Mesendoderm (in vitro differentiated cells): ENCODE data around the gene ARHGAP15.

ENCODE experiments used
- DNase-seq: peaks from one replicate; pipeline ENCODE4 v3.0.0; 2013
- H2AK5ac ChIP-seq: 2 replicates; pipeline ENCODE4 v1.6.1; 2013; ENCODE audit warnings: low read length, inconsistent platforms
- H2BK120ac ChIP-seq: 2 replicates; pipeline ENCODE4 v1.6.1; 2013; ENCODE audit warnings: low read depth, mild to moderate bottlenecking, low read length, moderate library complexity, mixed read lengths
- H2BK15ac ChIP-seq: replicated peaks from 2 replicates; pipeline ENCODE4 v1.6.1; 2013; ENCODE audit warnings: low read depth, mild to moderate bottlenecking, moderate library complexity
- H2BK5ac ChIP-seq: 2 replicates; pipeline ENCODE4 v1.6.1; 2013; ENCODE audit warnings: low read length, inconsistent platforms
- H3K18ac ChIP-seq: 2 replicates; pipeline ENCODE4 v1.6.1; 2013; ENCODE audit warnings: mild to moderate bottlenecking, low read length, mixed read lengths
- H3K23ac ChIP-seq: one replicate; pipeline ENCODE4 v1.6.1; 2013; ENCODE audit warnings: low read length
- H3K27ac ChIP-seq: 2 replicates; pipeline ENCODE4 v1.5.1; 2013; ENCODE audit warnings: low read depth, mild to moderate bottlenecking, inconsistent platforms, low read length, moderate library complexity
- H3K27me3 ChIP-seq: 2 replicates; pipeline ENCODE4 v1.6.1; 2013; ENCODE audit warnings: low read length, control low read depth, mild to moderate bottlenecking, inconsistent platforms; ENCODE audit not compliant: insufficient read depth, poor library complexity
- H3K36me3 ChIP-seq: 2 replicates; pipeline ENCODE4 v1.6.1; 2013; ENCODE audit warnings: low read length, inconsistent platforms; ENCODE audit not compliant: control insufficient read depth, insufficient read depth
- H3K4ac ChIP-seq: one replicate; pipeline ENCODE4 v1.6.1; 2013; ENCODE audit warnings: low read depth, mild to moderate bottlenecking, low read length, moderate library complexity
- H3K4me1 ChIP-seq: 2 replicates; pipeline ENCODE4 v1.6.1; 2013; ENCODE audit warnings: low read depth, low read length, inconsistent platforms; ENCODE audit not compliant: control insufficient read depth
- H3K4me2 ChIP-seq: 2 replicates; pipeline ENCODE4 v1.6.1; 2013; ENCODE audit warnings: low read length
- H3K4me3 ChIP-seq: 2 replicates; pipeline ENCODE4 v1.5.1; 2013; ENCODE audit warnings: mild to moderate bottlenecking, low read length
- H3K56ac ChIP-seq: one replicate; pipeline ENCODE4 v1.6.1; 2013; ENCODE audit warnings: low read length
- H3K79me1 ChIP-seq: 2 replicates; pipeline ENCODE4 v1.6.1; 2013; ENCODE audit warnings: low read length, inconsistent platforms
- H3K79me2 ChIP-seq: 2 replicates; pipeline ENCODE4 v1.6.1; 2013; ENCODE audit warnings: mild to moderate bottlenecking, low read length; ENCODE audit not compliant: control insufficient read depth, insufficient read depth
- H3K9ac ChIP-seq: 2 replicates; pipeline ENCODE4 v1.6.1; 2013; ENCODE audit warnings: low read length, inconsistent platforms
- H4K5ac ChIP-seq: one replicate; pipeline ENCODE4 v1.6.1; 2013; ENCODE audit warnings: low read length
- H4K8ac ChIP-seq: one replicate; pipeline ENCODE4 v1.6.1; 2013; ENCODE audit warnings: low read depth, mild to moderate bottlenecking, control low read depth, low read length, moderate library complexity
- WGBS: extraction: QIAGEN DNeasy Blood & Tissue Kit; methylation state at CpG from one replicate; pipeline ENCODE4 v1.1.7; 2013; ENCODE audit warnings: low lambda C conversion rate, missing lambda C conversion rate; ENCODE audit not compliant: insufficient coverage; ENCODE audit errors: extremely low coverage; 5-methylcytosine and 5-hydroxymethylcytosine counted together

Gene ARHGAP15

DNA sequence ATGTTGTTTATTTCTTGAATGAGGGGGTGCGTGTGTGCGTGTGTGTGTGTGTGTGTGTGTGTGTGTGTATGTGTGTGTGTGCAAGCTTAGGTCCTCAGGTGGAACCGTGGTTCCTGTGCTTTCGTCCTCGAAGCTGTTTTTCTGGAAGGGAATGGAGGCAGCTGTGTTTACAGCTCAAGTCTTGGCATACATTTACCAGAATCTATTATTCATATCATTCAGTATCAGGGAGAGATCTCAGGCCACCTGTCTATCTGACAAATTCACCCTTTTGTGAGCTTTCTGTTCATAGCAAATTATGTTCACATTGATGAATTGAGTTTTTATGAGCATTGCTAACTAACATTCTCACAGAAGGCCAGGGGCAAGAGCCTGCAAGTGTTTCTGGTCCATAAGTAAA, 550.4 kb downstream of the ARHGAP15 start:
- WGBS: no CpG with 5 or more reads among the region's 5 CpGs
- DNase-seq: no peak

DNA sequence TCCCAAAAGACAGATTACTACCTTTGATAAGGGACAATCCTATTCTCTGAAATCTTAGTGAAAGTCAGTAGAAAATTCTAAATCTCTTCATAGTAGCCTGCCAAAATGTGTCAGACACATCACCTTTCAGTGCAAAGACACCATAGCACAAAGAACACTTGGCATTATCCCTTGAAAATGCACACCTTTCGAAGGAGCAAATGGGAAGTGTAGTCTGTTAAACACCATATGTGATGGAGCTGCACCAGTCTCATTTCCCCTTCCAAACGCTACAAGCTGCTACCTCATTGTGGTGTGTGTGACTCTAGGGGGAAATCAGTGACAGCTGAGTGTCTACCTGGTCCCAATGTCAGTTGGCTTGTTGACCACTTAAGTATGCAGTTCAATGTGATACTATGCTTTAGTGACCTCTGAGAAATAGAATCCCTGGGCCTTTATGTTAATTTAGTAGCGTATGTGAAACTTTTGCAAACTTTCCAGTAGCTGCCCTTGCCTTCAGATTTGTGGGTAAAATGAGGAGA, 551.7 kb downstream of the ARHGAP15 start:
- H4K5ac ChIP-seq: no peak overlapping the region
- H3K4me2 ChIP-seq: no peak overlapping the region

More for the DNA sequence above, 550.4 kb downstream of the ARHGAP15 start:
- no peak overlapping the region for H3K27ac ChIP-seq
- H2AK5ac ChIP-seq: no peak overlapping the region
- no peak overlapping the region for H4K8ac ChIP-seq
- no peak overlapping the region for H2BK5ac ChIP-seq
- no peaks in the 10 kb centered on the region for H3K36me3 ChIP-seq
- H4K5ac ChIP-seq: no peak overlapping the region
- no peak overlapping the region for H3K56ac ChIP-seq
- no peak overlapping the region for H3K4me3 ChIP-seq
- H2BK120ac ChIP-seq: no peak overlapping the region
- H3K27me3 ChIP-seq: no peaks in the 10 kb centered on the region
- H3K79me2 ChIP-seq: no peaks in the 10 kb centered on the region
- no peak overlapping the region for H3K23ac ChIP-seq
- H2BK15ac ChIP-seq: no peak overlapping the region
- no peak overlapping the region for H3K18ac ChIP-seq
- H3K79me1 ChIP-seq: no peaks in the 10 kb centered on the region
- no peaks in the 10 kb centered on the region for H3K4me1 ChIP-seq
- no peak overlapping the region for H3K9ac ChIP-seq
- H3K4ac ChIP-seq: no peak overlapping the region
- H3K4me2 ChIP-seq: no peak overlapping the region

DNA sequence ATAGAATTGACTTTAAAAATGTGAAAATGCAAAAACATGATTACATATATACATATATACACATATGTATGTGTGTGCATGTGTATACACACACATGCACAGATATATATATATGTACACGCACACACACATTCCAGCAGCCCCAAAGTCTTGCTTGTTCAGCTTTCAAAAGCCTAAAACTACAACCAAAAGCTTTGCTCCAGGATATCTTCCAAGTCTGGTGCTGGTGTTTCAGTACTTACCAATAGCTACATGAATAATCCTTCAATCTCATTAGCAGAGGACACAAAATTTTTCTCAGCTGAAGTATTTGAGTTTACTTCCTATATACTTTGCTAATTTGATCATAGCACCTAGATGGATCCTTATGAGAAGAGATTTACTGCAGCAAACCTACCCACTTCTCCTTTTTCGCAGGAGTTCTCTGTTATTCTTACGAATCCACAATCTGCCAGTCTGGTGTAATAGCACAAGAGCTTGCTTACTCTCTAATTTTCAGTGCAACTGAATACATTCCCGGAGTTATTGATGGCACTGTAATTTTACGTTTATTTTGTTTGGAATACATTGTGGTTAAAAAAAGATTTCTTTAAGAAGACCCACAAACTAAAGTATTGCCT, 553.3 kb downstream of the ARHGAP15 start:
- WGBS: no CpG with 5 or more reads among the region's 5 CpGs
- Histone ChIP-seq H4K8ac (no peak overlapping the region), H2BK5ac (no peak overlapping the region), H3K56ac (no peak overlapping the region), H3K23ac (no peak overlapping the region), H2BK120ac (no peak overlapping the region), H3K4me1 (no peaks in the 10 kb centered on the region), H3K36me3 (no peaks in the 10 kb centered on the region), H3K79me1 (no peaks in the 10 kb centered on the region), H3K18ac (no peak overlapping the region), H3K9ac (no peak overlapping the region), H2BK15ac (no peak overlapping the region), H3K4me2 (no peak overlapping the region), H2AK5ac (no peak overlapping the region), H4K5ac (no peak overlapping the region), H3K27me3 (no peaks in the 10 kb centered on the region), H3K27ac (no peak overlapping the region), H3K79me2 (no peaks in the 10 kb centered on the region), H3K4ac (no peak overlapping the region), H3K4me3 (no peak overlapping the region)
- peak; percentile 49 for DNase-seq

More for the DNA sequence above, 551.7 kb downstream of the ARHGAP15 start:
- no peak overlapping the region for H2BK15ac ChIP-seq
- H3K27ac ChIP-seq: no peak overlapping the region
- no peaks in the 10 kb centered on the region for H3K4me1 ChIP-seq
- no peak overlapping the region for H3K23ac ChIP-seq
- H3K56ac ChIP-seq: no peak overlapping the region
- no peaks in the 10 kb centered on the region for H3K79me2 ChIP-seq
- no peak overlapping the region for H2AK5ac ChIP-seq
- no peaks in the 10 kb centered on the region for H3K36me3 ChIP-seq
- no peaks in the 10 kb centered on the region for H3K79me1 ChIP-seq
- no peak overlapping the region for H3K9ac ChIP-seq
- H2BK120ac ChIP-seq: no peak overlapping the region
- DNase-seq: peak; percentile 54
- no peak overlapping the region for H3K4me3 ChIP-seq
- H4K8ac ChIP-seq: no peak overlapping the region
- no peak overlapping the region for H2BK5ac ChIP-seq
- no peaks in the 10 kb centered on the region for H3K27me3 ChIP-seq
- no peak overlapping the region for H3K18ac ChIP-seq
- no CpG with 5 or more reads among the region's 3 CpGs for WGBS
- no peak overlapping the region for H3K4ac ChIP-seq

DNA sequence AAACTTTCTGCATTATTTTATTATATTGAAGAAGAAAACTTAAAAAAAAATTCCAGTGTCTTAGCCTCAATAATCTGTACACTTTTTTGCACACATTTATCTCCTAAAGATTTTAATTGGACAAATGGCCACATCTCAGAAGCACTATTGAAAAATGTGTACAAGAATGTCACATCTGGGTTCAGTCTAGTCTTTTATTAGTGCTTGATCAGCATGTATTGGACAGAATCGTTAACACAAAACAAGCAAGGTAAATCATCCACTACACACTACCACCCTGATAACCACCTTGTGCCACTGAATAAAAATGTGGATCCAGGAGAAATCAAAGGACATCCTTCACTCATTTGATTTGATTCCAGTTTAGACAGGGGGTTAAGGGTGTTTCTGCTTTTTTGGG, 554.8 kb downstream of the ARHGAP15 start:
- Histone ChIP-seq H3K9ac (no peak overlapping the region), H3K79me1 (no peaks in the 10 kb centered on the region), H3K4me1 (no peaks in the 10 kb centered on the region), H2BK15ac (no peak overlapping the region), H3K27me3 (no peaks in the 10 kb centered on the region), H2BK5ac (no peak overlapping the region), H4K8ac (no peak overlapping the region), H3K4me3 (no peak overlapping the region), H3K36me3 (no peaks in the 10 kb centered on the region), H3K4me2 (no peak overlapping the region), H3K23ac (no peak overlapping the region), H4K5ac (no peak overlapping the region), H2BK120ac (no peak overlapping the region), H3K56ac (no peak overlapping the region), H3K27ac (no peak overlapping the region), H3K4ac (no peak overlapping the region), H3K18ac (no peak overlapping the region), H2AK5ac (no peak overlapping the region), H3K79me2 (no peaks in the 10 kb centered on the region)
- WGBS: no CpG with 5 or more reads among the region's 1 CpG
- no peak for DNase-seq

DNA sequence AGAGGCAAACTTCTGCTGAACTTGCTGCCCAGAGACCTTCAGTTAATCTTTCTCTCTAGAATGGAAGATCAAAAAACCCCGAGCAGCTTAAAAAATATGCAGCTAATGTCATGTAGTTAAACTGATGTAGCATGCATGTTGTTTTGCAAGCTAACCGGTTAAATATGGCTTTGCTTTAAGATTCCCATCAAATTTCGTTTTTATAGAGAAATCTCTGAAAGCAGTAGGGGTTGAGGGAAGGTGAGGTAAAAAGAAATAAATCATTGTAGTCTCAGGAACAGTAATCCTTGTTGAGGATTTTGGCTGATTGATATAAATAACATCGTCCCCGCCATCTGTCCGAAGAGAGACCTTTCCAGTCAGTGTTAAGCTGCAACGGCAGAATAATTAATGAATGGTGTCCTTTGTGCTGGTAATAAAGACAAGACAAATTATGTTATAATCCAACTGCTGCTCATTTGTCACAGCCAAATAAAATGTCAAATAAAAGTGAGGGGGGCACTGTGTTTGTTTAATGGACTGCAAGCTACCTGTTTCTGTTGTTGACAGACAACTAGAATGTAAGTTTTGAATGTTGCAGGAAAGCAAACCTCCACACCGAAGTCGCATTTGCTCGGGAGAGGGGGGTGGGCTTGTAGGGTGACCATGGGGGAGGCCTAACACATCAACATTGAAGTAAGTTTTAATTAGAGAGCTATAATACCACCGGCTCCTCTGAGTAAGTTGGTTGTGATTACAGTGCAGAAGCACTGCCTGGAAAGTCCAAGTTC, 555.5 kb downstream of the ARHGAP15 start:
- Histone ChIP-seq H3K36me3 (no peaks in the 10 kb centered on the region), H3K56ac (no peak overlapping the region), H3K23ac (no peak overlapping the region), H3K27ac (no peak overlapping the region), H3K79me1 (no peaks in the 10 kb centered on the region), H3K9ac (no peak overlapping the region), H3K4me3 (no peak overlapping the region), H3K18ac (no peak overlapping the region), H3K79me2 (no peaks in the 10 kb centered on the region), H4K8ac (no peak overlapping the region), H2BK120ac (no peak overlapping the region), H2BK15ac (no peak overlapping the region), H2AK5ac (no peak overlapping the region), H3K4me2 (no peak overlapping the region), H4K5ac (no peak overlapping the region), H2BK5ac (no peak overlapping the region), H3K4me1 (no peaks in the 10 kb centered on the region), H3K4ac (no peak overlapping the region), H3K27me3 (no peaks in the 10 kb centered on the region)
- no CpG with 5 or more reads among the region's 11 CpGs for WGBS
- DNase-seq: no peak
